Karpas-422 (cell line): ENCODE measurements around the gene CCDC80. TPM values are rescaled to one million over a fixed set of nuclear protein-coding genes. Genes with fewer than 3 reads are reported as not detected.

Experiments
- DNase-seq: peaks from one replicate; pipeline ENCODE4 v3.0.0-alpha.2; 2015
- H2AFZ ChIP-seq: fragments of 200-600 bp; sonication (generic); 2 replicates; pipeline ENCODE4 v1.6.1; 2014; ENCODE audit warnings: antibody characterized with exemption, low read length, mixed read lengths
- H3K27ac ChIP-seq: fragments of 200-600 bp; sonication (generic); 2 replicates; pipeline ENCODE4 v1.5.1; 2014; ENCODE audit warnings: mild to moderate bottlenecking, low read length, moderate library complexity
- H3K27me3 ChIP-seq: fragments of 200-600 bp; sonication (generic); 2 replicates; pipeline ENCODE4 v1.6.1; 2014; ENCODE audit warnings: low read length, mixed read lengths
- H3K36me3 ChIP-seq: fragments of 200-600 bp; sonication (generic); 2 replicates; pipeline ENCODE4 v1.6.1; 2014; ENCODE audit warnings: low read length, mixed read lengths; ENCODE audit not compliant: insufficient read depth
- H3K4me1 ChIP-seq: fragments of 200-600 bp; sonication (generic); 2 replicates; pipeline ENCODE4 v1.6.1; 2014; ENCODE audit warnings: mild to moderate bottlenecking, low read length, mixed read lengths
- H3K4me2 ChIP-seq: fragments of 200-600 bp; sonication (generic); 2 replicates; pipeline ENCODE4 v1.6.1; 2014; ENCODE audit warnings: low read length, low read depth, mild to moderate bottlenecking; ENCODE audit not compliant: poor library complexity, severe bottlenecking
- H3K4me3 ChIP-seq: fragments of 200-600 bp; sonication (generic); 2 replicates; pipeline ENCODE4 v1.5.1; 2014; ENCODE audit warnings: mild to moderate bottlenecking, antibody characterized with exemption, low read length, mixed read lengths
- H3K79me2 ChIP-seq: fragments of 200-600 bp; sonication (generic); 2 replicates; pipeline ENCODE4 v1.6.1; 2014; ENCODE audit warnings: mild to moderate bottlenecking, low read length, mixed read lengths
- H3K9ac ChIP-seq: fragments of 200-600 bp; sonication (generic); 2 replicates; pipeline ENCODE4 v1.6.0; 2014; ENCODE audit warnings: low read length
- H3K9me2 ChIP-seq: fragments of 200-600 bp; sonication (generic), shearing (Covaris generic); replicated peaks from 2 replicates; pipeline ENCODE4 v1.6.0; 2014; ENCODE audit warnings: mild to moderate bottlenecking, low read length, moderate library complexity; ENCODE audit not compliant: insufficient read depth
- H3K9me3 ChIP-seq: fragments of 300-700, 200-600 bp; sonication (generic); 2 replicates; pipeline ENCODE4 v1.6.1; 2014; ENCODE audit warnings: low read length, mixed read lengths
- H4K20me1 ChIP-seq: fragments of 200-600 bp; sonication (generic); 2 replicates; pipeline ENCODE4 v1.6.1; 2014; ENCODE audit warnings: mild to moderate bottlenecking, antibody characterized with exemption, low read length, low read depth; ENCODE audit not compliant: insufficient read depth
- total RNA-seq: library from RNA; depleted of rRNA; stranded (reverse); fragments of >200 nt; shearing (Covaris generic); gene quantifications from 2 replicates; pipeline ENCODE4 v1.2.3, GENCODE V29; 2014; ENCODE audit warnings: low replicate concordance

Gene CCDC80
- total RNA-seq, 1 experiment from 2014 or later, result not detected

GRCh38 chr3:112627419-112627818, 13.5 kb downstream of the CCDC80 start:
- H3K79me2 ChIP-seq, result no peaks in the 10 kb centered on the region
- H4K20me1 ChIP-seq, result no peaks in the 10 kb centered on the region
- no peak overlapping the region for H3K9ac ChIP-seq
- H3K9me3 ChIP-seq, result no peaks in the 10 kb centered on the region
- H3K4me1 ChIP-seq, result no peaks in the 10 kb centered on the region
- no peak for DNase-seq
- no peaks in the 10 kb centered on the region for H3K27me3 ChIP-seq
- H3K27ac ChIP-seq, result no peak overlapping the region
- no peak overlapping the region for H3K4me2 ChIP-seq
- H3K9me2 ChIP-seq, result no peaks in the 10 kb centered on the region
- H2AFZ ChIP-seq, result no peak overlapping the region
- H3K4me3 ChIP-seq, result no peak overlapping the region
- no peaks in the 10 kb centered on the region for H3K36me3 ChIP-seq

GRCh38 chr3:112623717-112624116, 17.2 kb downstream of the CCDC80 start:
- Histone ChIP-seq H4K20me1 (no peaks in the 10 kb centered on the region), H3K4me3 (no peak overlapping the region), H3K79me2 (no peaks in the 10 kb centered on the region), H3K36me3 (no peaks in the 10 kb centered on the region), H3K9me2 (no peaks in the 10 kb centered on the region), H2AFZ (no peak overlapping the region), H3K27ac (no peak overlapping the region), H3K9me3 (no peaks in the 10 kb centered on the region), H3K4me2 (no peak overlapping the region), H3K9ac (no peak overlapping the region), H3K4me1 (no peaks in the 10 kb centered on the region), H3K27me3 (no peaks in the 10 kb centered on the region)
- no peak for DNase-seq

GRCh38 chr3:112623213-112623612, 17.7 kb downstream of the CCDC80 start:
- no peaks in the 10 kb centered on the region for H3K36me3 ChIP-seq

GRCh38 chr3:112619295-112619694, 21.6 kb downstream of the CCDC80 start:
- Histone ChIP-seq H2AFZ (no peak overlapping the region), H3K27me3 (no peaks in the 10 kb centered on the region; the same call in 1 of the 2 replicates), H3K4me1 (no peaks in the 10 kb centered on the region), H3K79me2 (no peaks in the 10 kb centered on the region), H4K20me1 (no peaks in the 10 kb centered on the region), H3K9ac (no peak overlapping the region), H3K36me3 (no peaks in the 10 kb centered on the region), H3K4me2 (no peak overlapping the region), H3K27ac (no peak overlapping the region), H3K4me3 (no peak overlapping the region), H3K9me2 (no peaks in the 10 kb centered on the region), H3K9me3 (no peaks in the 10 kb centered on the region)
- DNase-seq, result no peak

More at GRCh38 chr3:112623213-112623612, 17.7 kb downstream of the CCDC80 start:
- Histone ChIP-seq H2AFZ (no peak overlapping the region), H3K27me3 (no peaks in the 10 kb centered on the region), H4K20me1 (no peaks in the 10 kb centered on the region), H3K79me2 (no peaks in the 10 kb centered on the region), H3K9me2 (no peaks in the 10 kb centered on the region), H3K9me3 (no peaks in the 10 kb centered on the region), H3K4me3 (no peak overlapping the region), H3K9ac (no peak overlapping the region), H3K4me1 (no peaks in the 10 kb centered on the region), H3K4me2 (no peak overlapping the region), H3K27ac (no peak overlapping the region)
- no peak for DNase-seq

GRCh38 chr3:112617285-112617684, 23.7 kb downstream of the CCDC80 start:
- Histone ChIP-seq H3K27ac (no peak overlapping the region), H3K4me2 (no peak overlapping the region), H3K4me1 (no peaks in the 10 kb centered on the region), H3K9ac (no peak overlapping the region), H3K36me3 (no peaks in the 10 kb centered on the region), H3K27me3 (no peaks in the 10 kb centered on the region; the same call in 1 of the 2 replicates), H3K4me3 (no peak overlapping the region), H3K9me2 (no peaks in the 10 kb centered on the region), H2AFZ (no peak overlapping the region), H3K79me2 (no peaks in the 10 kb centered on the region), H4K20me1 (no peaks in the 10 kb centered on the region), H3K9me3 (no peaks in the 10 kb centered on the region)
- no peak for DNase-seq

GRCh38 chr3:112615989-112616731, 24.8 kb downstream of the CCDC80 start:
- DNase-seq, result no peak
- H3K36me3 ChIP-seq, result no peaks in the 10 kb centered on the region
- no peak overlapping the region for H3K27ac ChIP-seq
- no peaks in the 10 kb centered on the region for H3K9me3 ChIP-seq
- H2AFZ ChIP-seq, result no peak overlapping the region
- H3K9me2 ChIP-seq, result no peaks in the 10 kb centered on the region
- no peak overlapping the region for H3K9ac ChIP-seq
- H4K20me1 ChIP-seq, result no peaks in the 10 kb centered on the region
- no peak overlapping the region for H3K4me3 ChIP-seq
- H3K4me2 ChIP-seq, result no peak overlapping the region
- no peaks in the 10 kb centered on the region for H3K79me2 ChIP-seq
- H3K4me1 ChIP-seq, result no peaks in the 10 kb centered on the region
- H3K27me3 ChIP-seq, result no peaks in the 10 kb centered on the region; the same call in 1 of the 2 replicates

- no peak overlapping the region for H3K4me3 ChIP-seq
Observed at GRCh38 chr3:112611752-112612515, 29.0 kb downstream of the CCDC80 start.

GRCh38 chr3:112610121-112610520, 30.8 kb downstream of the CCDC80 start:
- H3K9ac ChIP-seq, result no peak overlapping the region

More at GRCh38 chr3:112611752-112612515, 29.0 kb downstream of the CCDC80 start:
- Histone ChIP-seq H3K27ac (no peak overlapping the region), H3K4me2 (no peak overlapping the region), H4K20me1 (no peaks in the 10 kb centered on the region), H3K9me2 (no peaks in the 10 kb centered on the region), H3K9me3 (no peaks in the 10 kb centered on the region), H2AFZ (no peak overlapping the region), H3K4me1 (no peaks in the 10 kb centered on the region), H3K36me3 (no peaks in the 10 kb centered on the region), H3K27me3 (no peaks in the 10 kb centered on the region; the same call in 1 of the 2 replicates), H3K79me2 (no peaks in the 10 kb centered on the region), H3K9ac (no peak overlapping the region)
- DNase-seq, result no peak

More at GRCh38 chr3:112610121-112610520, 30.8 kb downstream of the CCDC80 start:
- DNase-seq, result no peak
- Histone ChIP-seq H3K27me3 (no peaks in the 10 kb centered on the region; the same call in 1 of the 2 replicates), H3K4me2 (no peak overlapping the region), H3K9me2 (no peaks in the 10 kb centered on the region), H3K27ac (no peak overlapping the region), H2AFZ (no peak overlapping the region), H3K79me2 (no peaks in the 10 kb centered on the region), H4K20me1 (no peaks in the 10 kb centered on the region), H3K36me3 (no peaks in the 10 kb centered on the region), H3K9me3 (no peaks in the 10 kb centered on the region), H3K4me3 (no peak overlapping the region), H3K4me1 (no peaks in the 10 kb centered on the region)
